HepG2 (cell line): ENCODE data around the gene TLCD3B. TPM values are rescaled to one million over a fixed set of nuclear protein-coding genes. Genes with fewer than 3 reads are reported as not detected.

Source experiments
- ATAC-seq: fragments of 200-7000 bp; cut with Tn5 transposase; 3 replicates; pipeline ENCODE4 v1.9.1; 2020; ENCODE audit warnings: mild to moderate bottlenecking, moderate library complexity
- BruUV-seq: library from RNA; stranded (reverse); fragments of 400-500 nt; replicated peaks from 2 replicates; lab custom pipeline; 2021; lab: Mats Ljungman, UMichigan
- CTCF ChIA-PET: fragments of 300-600 bp; formaldehyde crosslinking; extraction: SDS; loops from one replicate; lab custom pipeline; 2021; ENCODE audit warnings: low total read pairs, inconsistent platforms, low intra/inter-chr PET ratio; lab: Yijun Ruan, JAX
- POLR2A ChIA-PET: fragments of 350-600 bp; sonication (Branson Sonifier 250); formaldehyde crosslinking; loops from one replicate; lab custom pipeline; 2020; ENCODE audit warnings: antibody characterized with exemption, inconsistent platforms; lab: Yijun Ruan, JAX
- DNase-seq: peaks from one replicate; pipeline ENCODE4 v3.0.0-alpha.2; 2015; ENCODE audit warnings: low spot score
- FAIRE-seq: peaks from 3 replicates; lab custom pipeline; 2011; peaks lifted over from hg19 to GRCh38; lab: Jason Lieb, UNC
- H2AFZ ChIP-seq: one replicate; pipeline ENCODE4 v1.6.1; 2011; ENCODE audit warnings: low read length, inconsistent platforms
- H3K27ac ChIP-seq: fragments of 300-600 bp; 3 replicates; pipeline ENCODE4 v1.8.0; 2011; ENCODE audit warnings: mixed run types, mild to moderate bottlenecking, mixed read lengths, low read length, inconsistent platforms; ENCODE audit not compliant: insufficient read depth; ENCODE audit errors: extremely low read length
- H3K27me3 ChIP-seq, 2 experiments: fragments of 200-600 bp in 1 of 2; 2 replicates in 1 of 2; 3 replicates in 1 of 2; pipeline versions ENCODE4 v1.6.0 to v1.8.0; 2011; ENCODE audit warnings: low read length in 2 of 2, mild to moderate bottlenecking in 2 of 2, moderate library complexity in 2 of 2, inconsistent platforms in 1 of 2; ENCODE audit not compliant: insufficient read depth in 2 of 2, control insufficient read depth in 1 of 2
- H3K36me3 ChIP-seq, 2 experiments: fragments of 200-600 bp in 1 of 2; replicated peaks in 1 of 2; 2 replicates in 1 of 2; 3 replicates in 1 of 2; pipeline versions ENCODE4 v1.5.1 to v1.8.0; 2011; ENCODE audit warnings: low read length in 2 of 2, inconsistent platforms in 1 of 2; ENCODE audit not compliant: insufficient read depth in 2 of 2, control insufficient read depth in 1 of 2
- H3K4me1 ChIP-seq: 2 replicates; pipeline ENCODE4 v1.5.1; 2012; ENCODE audit warnings: low read length, inconsistent platforms; ENCODE audit not compliant: insufficient read depth
- H3K4me2 ChIP-seq: 2 replicates; pipeline ENCODE4 v1.6.0; 2011; ENCODE audit warnings: low read depth, low read length, inconsistent platforms
- H3K4me3 ChIP-seq, 3 experiments: fragments of 200-600 bp in 1 of 3; sonication (generic), shearing (Covaris generic) in 1 of 3; replicated peaks in 1 of 3; 2 replicates each; pipeline ENCODE4 v1.5.1; 2011 to 2016; ENCODE audit warnings: low read length in 3 of 3, inconsistent platforms in 2 of 3, low read depth in 2 of 3, mild to moderate bottlenecking in 2 of 3, control low read depth in 1 of 3, mixed read lengths in 1 of 3; ENCODE audit not compliant: insufficient read depth in 1 of 3
- H3K79me2 ChIP-seq: one replicate; pipeline ENCODE4 v1.6.1; 2011; ENCODE audit warnings: low read length, inconsistent platforms; ENCODE audit not compliant: insufficient read depth
- H3K9ac ChIP-seq: 2 replicates; pipeline ENCODE4 v1.6.0; 2011; ENCODE audit warnings: mild to moderate bottlenecking, low read depth, low read length, inconsistent platforms; ENCODE audit not compliant: insufficient read depth
- H3K9me3 ChIP-seq: 2 replicates; pipeline ENCODE4 v1.5.1; 2012; ENCODE audit warnings: mild to moderate bottlenecking, low read length
- H4K20me1 ChIP-seq: 2 replicates; pipeline ENCODE4 v1.6.0; 2011; ENCODE audit warnings: inconsistent platforms, mild to moderate bottlenecking, low read length, moderate library complexity; ENCODE audit not compliant: insufficient read depth
- PCBP1 ChIP-seq: fragments of 200-400 bp; formaldehyde crosslinking; IDR thresholded peaks from 2 replicates; pipeline ENCODE4 v1.6.1; 2017; ENCODE audit warnings: mild to moderate bottlenecking, low read depth, low read length, borderline replicate concordance
- SOX5 ChIP-seq: IDR thresholded peaks from 2 replicates; pipeline ENCODE4 v1.6.1; 2016; ENCODE audit warnings: borderline replicate concordance
- WGBS: methylation state at CpG from one replicate; pipeline ENCODE4 v1.1.6; 2017; ENCODE audit warnings: low lambda C conversion rate; 5-methylcytosine and 5-hydroxymethylcytosine counted together
- in situ Hi-C: cut with HindIII; loops from 2 replicates; pipeline ENCODE4 v1.10.0; 2017; ENCODE audit warnings: low pct_unique_long_range_greater_than_20kb; ENCODE audit not compliant: extremely low pct_ligation_motif_present
- intact Hi-C: fragments of 100-400 bp; cut with micrococcal nuclease; formaldehyde crosslinking; loops from one replicate; pipeline ENCODE4 v1.10.0; 2022; ENCODE audit not compliant: unreplicated experiment
- polyA plus RNA-seq, 8 experiments: library from polyadenylated mRNA; depleted of rRNA in 3 of 8; stranded (reverse) in 7 of 8; unstranded in 1 of 8; fragments of >200 nt; fragmentation: Illumina TruSeq in 4 of 8; extraction: Trizol in 4 of 8; gene quantifications; 2 replicates each; pipeline versions ENCODE4 v1.2.1 to v1.2.3, GENCODE V29; 2011 to 2016; ENCODE audit warnings: low read depth in 4 of 8, missing spikeins in 1 of 8, mixed read lengths in 1 of 8; ENCODE audit not compliant: insufficient read depth in 1 of 8
- total RNA-seq, 5 experiments: library from RNA; depleted of rRNA; stranded (reverse); fragments of >200 nt; fragmentation: Illumina TruSeq; extraction: Trizol; gene quantifications; 2 replicates each; pipeline ENCODE4 v1.2.3, GENCODE V29; 2016; ENCODE audit warnings: low read depth in 1 of 5
- TF ChIP-seq, protein P1 (sequence below): sonication (generic); formaldehyde crosslinking; IDR thresholded peaks from 2 replicates; pipeline ENCODE4 v1.4.0; 2020; ENCODE audit warnings: missing genetic modification reagents

TLCD3B gene
- total and polyA plus RNA-seq, 2 of the 13 experiments (the other 11 are each of a cell fraction or from before 2014, with no cell fraction given): not detected

GRCh38 chr16:30009990-30010843 is 20.9 kb downstream of the TLCD3B start:
- peaks cover 10 to 31% of the 10 kb centered on the region in 2 experiments; a peak in 4 of 5 replicates for H3K27me3 ChIP-seq
- POLR2A ChIA-PET: interaction anchor here (1.1 to 1.7 kb wide), 3 partner anchors 22 to 55 kb away, joined by 4 to 6 read pairs (median 5); partner anchors contain the start of genes ALDOA and TAOK2
- TF ChIP-seq, protein P1, sequence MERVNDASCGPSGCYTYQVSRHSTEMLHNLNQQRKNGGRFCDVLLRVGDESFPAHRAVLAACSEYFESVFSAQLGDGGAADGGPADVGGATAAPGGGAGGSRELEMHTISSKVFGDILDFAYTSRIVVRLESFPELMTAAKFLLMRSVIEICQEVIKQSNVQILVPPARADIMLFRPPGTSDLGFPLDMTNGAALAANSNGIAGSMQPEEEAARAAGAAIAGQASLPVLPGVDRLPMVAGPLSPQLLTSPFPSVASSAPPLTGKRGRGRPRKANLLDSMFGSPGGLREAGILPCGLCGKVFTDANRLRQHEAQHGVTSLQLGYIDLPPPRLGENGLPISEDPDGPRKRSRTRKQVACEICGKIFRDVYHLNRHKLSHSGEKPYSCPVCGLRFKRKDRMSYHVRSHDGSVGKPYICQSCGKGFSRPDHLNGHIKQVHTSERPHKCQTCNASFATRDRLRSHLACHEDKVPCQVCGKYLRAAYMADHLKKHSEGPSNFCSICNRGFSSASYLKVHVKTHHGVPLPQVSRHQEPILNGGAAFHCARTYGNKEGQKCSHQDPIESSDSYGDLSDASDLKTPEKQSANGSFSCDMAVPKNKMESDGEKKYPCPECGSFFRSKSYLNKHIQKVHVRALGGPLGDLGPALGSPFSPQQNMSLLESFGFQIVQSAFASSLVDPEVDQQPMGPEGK (CRISPR knock-in tag): 0 out of 2 replicates have a peak, but pooled peaks have one; percentile 7
- TF ChIP-seq PCBP1 (0 out of 2 replicates have a peak, but pooled peaks have one; percentile 11), SOX5 (CRISPR knock-in tag) (no peak)
- TF ChIP-seq, all 625 proteins: peak for 2
- Histone ChIP-seq H3K79me2 (no peaks in the 10 kb centered on the region), H4K20me1 (no peaks in the 10 kb centered on the region), H3K36me3 (no peaks in the 10 kb centered on the region), H3K27ac (no peak overlapping the region), H3K4me3 (peak overlapping the region; percentile 42 to 69 (median 48); a peak in 4 of 6 replicates), H3K4me2 (peak overlapping the region; percentile 63), H2AFZ (no peak overlapping the region), H3K9ac (no peak overlapping the region), H3K4me1 (peaks cover 31% of the 10 kb centered on the region), H3K9me3 (no peaks in the 10 kb centered on the region)
- CTCF ChIA-PET: no interaction called here
- ATAC-seq (peak; percentile 5), FAIRE-seq (no peak), DNase-seq (no peak)
- in situ Hi-C loops (loop anchor here (10.0 kb wide), 1 partner anchor 145 kb away; the partner anchor contains the start of gene CDIPT), intact Hi-C loops (no loop called here)
- no TSS peak for BruUV-seq
- WGBS: 42% methylated on average over 23 of the region's 34 CpGs
